Neural cell (in vitro differentiated cells): ENCODE results near the gene AMIGO2.

Experiments used
- CTCF ChIP-seq: fragments of 450-650 bp; IDR thresholded peaks from 2 replicates; pipeline ENCODE4 v1.5.1; 2014; ENCODE audit warnings: antibody characterized with exemption, mild to moderate bottlenecking, moderate library complexity; ENCODE audit not compliant: poor library complexity, severe bottlenecking
- EP300 ChIP-seq: fragments of 450-650 bp; conservative IDR thresholded peaks from 2 replicates; pipeline ENCODE4 v1.6.1; 2014; ENCODE audit warnings: antibody characterized with exemption, mild to moderate bottlenecking, moderate library complexity; ENCODE audit not compliant: poor library complexity, severe bottlenecking
- EZH2 ChIP-seq: fragments of 200-600, 300-800 bp; shearing (Covaris generic), sonication (generic); IDR thresholded peaks from 2 replicates; pipeline ENCODE4 v1.6.1; 2014; ENCODE audit warnings: antibody characterized with exemption, low read length, borderline replicate concordance, mild to moderate bottlenecking; ENCODE audit not compliant: insufficient read depth, poor library complexity, severe bottlenecking
- POLR2AphosphoS5 ChIP-seq: IDR thresholded peaks from 2 replicates; pipeline ENCODE4 v1.6.1; 2012
- TF ChIP-seq, protein P1 (sequence below): IDR thresholded peaks from 2 replicates; pipeline ENCODE4 v1.6.1; 2012; ENCODE audit warnings: borderline replicate concordance

DNA sequence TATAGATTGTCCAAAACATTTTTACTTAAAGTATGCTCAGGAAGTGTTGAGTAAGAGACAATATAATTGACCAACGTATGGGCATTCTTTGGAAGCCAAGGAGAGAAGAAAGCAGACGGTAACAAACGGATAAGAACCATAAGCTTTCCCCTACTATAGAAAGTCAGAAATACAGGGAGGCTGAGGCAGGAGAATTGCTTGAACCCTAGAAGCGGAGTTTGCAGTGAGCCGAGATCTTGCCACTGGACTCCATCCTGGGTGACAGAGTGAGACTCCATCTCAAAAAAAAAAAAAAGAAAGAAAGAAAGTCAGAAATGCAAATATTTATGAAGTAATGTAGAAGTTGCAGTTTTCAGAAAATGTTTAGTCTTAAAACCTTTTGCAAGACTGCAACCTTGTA, 51.6 kb downstream of the AMIGO2 start:
- TF ChIP-seq EP300, result no peak
- TF ChIP-seq, protein P1, sequence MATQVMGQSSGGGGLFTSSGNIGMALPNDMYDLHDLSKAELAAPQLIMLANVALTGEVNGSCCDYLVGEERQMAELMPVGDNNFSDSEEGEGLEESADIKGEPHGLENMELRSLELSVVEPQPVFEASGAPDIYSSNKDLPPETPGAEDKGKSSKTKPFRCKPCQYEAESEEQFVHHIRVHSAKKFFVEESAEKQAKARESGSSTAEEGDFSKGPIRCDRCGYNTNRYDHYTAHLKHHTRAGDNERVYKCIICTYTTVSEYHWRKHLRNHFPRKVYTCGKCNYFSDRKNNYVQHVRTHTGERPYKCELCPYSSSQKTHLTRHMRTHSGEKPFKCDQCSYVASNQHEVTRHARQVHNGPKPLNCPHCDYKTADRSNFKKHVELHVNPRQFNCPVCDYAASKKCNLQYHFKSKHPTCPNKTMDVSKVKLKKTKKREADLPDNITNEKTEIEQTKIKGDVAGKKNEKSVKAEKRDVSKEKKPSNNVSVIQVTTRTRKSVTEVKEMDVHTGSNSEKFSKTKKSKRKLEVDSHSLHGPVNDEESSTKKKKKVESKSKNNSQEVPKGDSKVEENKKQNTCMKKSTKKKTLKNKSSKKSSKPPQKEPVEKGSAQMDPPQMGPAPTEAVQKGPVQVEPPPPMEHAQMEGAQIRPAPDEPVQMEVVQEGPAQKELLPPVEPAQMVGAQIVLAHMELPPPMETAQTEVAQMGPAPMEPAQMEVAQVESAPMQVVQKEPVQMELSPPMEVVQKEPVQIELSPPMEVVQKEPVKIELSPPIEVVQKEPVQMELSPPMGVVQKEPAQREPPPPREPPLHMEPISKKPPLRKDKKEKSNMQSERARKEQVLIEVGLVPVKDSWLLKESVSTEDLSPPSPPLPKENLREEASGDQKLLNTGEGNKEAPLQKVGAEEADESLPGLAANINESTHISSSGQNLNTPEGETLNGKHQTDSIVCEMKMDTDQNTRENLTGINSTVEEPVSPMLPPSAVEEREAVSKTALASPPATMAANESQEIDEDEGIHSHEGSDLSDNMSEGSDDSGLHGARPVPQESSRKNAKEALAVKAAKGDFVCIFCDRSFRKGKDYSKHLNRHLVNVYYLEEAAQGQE, result no peak
- no peak for TF ChIP-seq EZH2
- TF ChIP-seq POLR2AphosphoS5, result no peak
- TF ChIP-seq CTCF, result no peak
